HEK293 (cell line): ENCODE data around the gene CLCN3.

Experiments used
- CTCF ChIP-seq: fragments of 450-650 bp; formaldehyde crosslinking; IDR thresholded peaks from 2 replicates; pipeline ENCODE4 v1.5.1; 2016; ENCODE audit warnings: missing biosample characterization, missing genetic modification characterization
- EGR2 ChIP-seq: fragments of 450-650 bp; formaldehyde crosslinking; IDR thresholded peaks from 2 replicates; pipeline ENCODE4 v1.5.1; 2016; ENCODE audit warnings: low read depth, missing biosample characterization, missing genetic modification characterization
- PRDM10 ChIP-seq: fragments of 450-650 bp; formaldehyde crosslinking; IDR thresholded peaks from 2 replicates; pipeline ENCODE4 v1.5.1; 2016; ENCODE audit warnings: missing biosample characterization, missing genetic modification characterization
- TCF7L2 ChIP-seq: IDR thresholded peaks from 2 replicates; pipeline ENCODE4 v1.6.1; 2011; ENCODE audit warnings: low read depth, mild to moderate bottlenecking, inconsistent platforms, low read length, moderate library complexity, borderline replicate concordance
- ZBTB7A ChIP-seq: fragments of 450-650 bp; formaldehyde crosslinking; IDR thresholded peaks from 2 replicates; pipeline ENCODE4 v1.5.1; 2016; ENCODE audit warnings: low read depth, missing biosample characterization, missing genetic modification characterization
- ZNF23 ChIP-seq: fragments of 450-650 bp; formaldehyde crosslinking; IDR thresholded peaks from 2 replicates; pipeline ENCODE4 v1.5.1; 2016; ENCODE audit warnings: missing biosample characterization, missing genetic modification characterization, borderline replicate concordance
- ZNF311 ChIP-seq: fragments of 450-650 bp; formaldehyde crosslinking; IDR thresholded peaks from 2 replicates; pipeline ENCODE4 v1.5.1; 2017; ENCODE audit warnings: missing biosample characterization, missing genetic modification characterization, borderline replicate concordance
- ZNF639 ChIP-seq: fragments of 450-650 bp; formaldehyde crosslinking; IDR thresholded peaks from 2 replicates; pipeline ENCODE4 v1.5.1; 2016; ENCODE audit warnings: missing biosample characterization, missing genetic modification characterization
- ZNF660 ChIP-seq: fragments of 450-650 bp; IDR thresholded peaks from 2 replicates; pipeline ENCODE4 v1.5.1; 2018; ENCODE audit warnings: missing biosample characterization, mild to moderate bottlenecking, missing genetic modification characterization
- ZSCAN23 ChIP-seq: fragments of 450-650 bp; formaldehyde crosslinking; IDR thresholded peaks from 2 replicates; pipeline ENCODE4 v1.5.1; 2016; ENCODE audit warnings: missing biosample characterization, missing genetic modification characterization

GRCh38 chr4:169616846-169617245 lies 3.5 kb upstream of the CLCN3 start:
- TF ChIP-seq CTCF (no peak), ZSCAN23 (tag by site-specific recombination) (no peak), TCF7L2 (no peak), ZBTB7A (tag by site-specific recombination) (no peak), ZNF23 (tag by site-specific recombination) (no peak), ZNF639 (no peak), ZNF660 (no peak), ZNF311 (tag by site-specific recombination) (no peak), PRDM10 (tag by site-specific recombination) (no peak), EGR2 (tag by site-specific recombination) (no peak)
